ENCODE data around the gene WNT6.

The WNT6 gene

DNA sequence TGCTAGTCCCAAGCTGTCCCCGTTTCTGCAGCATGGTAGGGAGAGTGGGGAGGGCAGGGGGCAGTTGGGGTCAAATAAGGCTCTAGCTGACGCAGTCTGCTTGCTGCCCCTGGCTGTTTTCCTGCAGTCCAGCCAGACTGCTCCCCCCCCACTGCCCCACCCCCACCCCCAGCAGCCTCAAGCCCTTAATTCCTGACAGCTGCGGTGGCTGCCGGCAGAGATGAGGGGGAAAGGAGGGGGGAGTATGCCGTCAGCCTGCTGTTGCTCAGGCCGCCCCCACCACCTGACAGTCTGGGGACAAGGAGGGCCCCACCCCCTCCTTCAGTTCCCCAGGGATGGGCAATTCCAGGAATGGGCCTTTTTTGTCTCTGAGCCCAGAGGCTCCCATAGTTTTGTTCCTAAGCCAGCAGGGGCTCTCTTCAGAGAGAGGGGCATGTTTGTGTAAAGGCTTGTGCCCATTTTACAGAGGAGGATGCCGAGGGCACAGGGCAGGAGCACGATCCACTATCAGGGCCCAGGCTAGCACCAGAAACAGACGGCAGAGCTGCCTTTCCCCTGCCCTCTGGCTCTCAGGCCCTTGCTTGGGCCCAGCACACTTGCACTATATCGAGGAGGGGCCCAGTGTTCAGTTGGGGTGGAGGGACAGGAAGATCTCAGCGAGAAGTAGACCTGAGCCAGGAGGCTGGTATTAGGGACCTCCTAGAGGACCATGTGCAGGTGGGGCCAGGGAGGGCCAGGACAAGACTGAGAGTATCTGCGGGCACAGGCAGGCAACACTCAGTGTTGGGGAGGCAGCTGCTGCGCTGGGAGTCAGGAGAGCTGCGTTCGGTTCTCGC lies 19.5 kb downstream of the WNT6 start:
- DNase-seq = no peak

DNA sequence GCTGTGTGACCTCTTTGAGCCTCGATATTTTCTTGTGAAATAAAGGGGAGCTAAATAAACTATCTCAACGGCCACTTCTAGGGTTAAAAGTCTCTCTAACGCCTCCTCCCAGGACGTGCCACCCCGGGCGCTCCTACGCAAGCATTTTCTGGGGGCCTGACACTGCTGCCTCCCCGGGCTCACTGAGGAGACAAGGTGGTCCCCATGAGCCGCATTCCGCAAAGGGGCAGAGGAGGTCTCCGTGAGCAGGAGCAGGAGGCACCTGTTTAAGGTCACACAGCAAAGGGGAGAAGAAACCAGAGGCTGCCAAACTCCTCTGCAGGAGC lies 20.1 kb downstream of the WNT6 start:
- DNase-seq = no peak

DNA sequence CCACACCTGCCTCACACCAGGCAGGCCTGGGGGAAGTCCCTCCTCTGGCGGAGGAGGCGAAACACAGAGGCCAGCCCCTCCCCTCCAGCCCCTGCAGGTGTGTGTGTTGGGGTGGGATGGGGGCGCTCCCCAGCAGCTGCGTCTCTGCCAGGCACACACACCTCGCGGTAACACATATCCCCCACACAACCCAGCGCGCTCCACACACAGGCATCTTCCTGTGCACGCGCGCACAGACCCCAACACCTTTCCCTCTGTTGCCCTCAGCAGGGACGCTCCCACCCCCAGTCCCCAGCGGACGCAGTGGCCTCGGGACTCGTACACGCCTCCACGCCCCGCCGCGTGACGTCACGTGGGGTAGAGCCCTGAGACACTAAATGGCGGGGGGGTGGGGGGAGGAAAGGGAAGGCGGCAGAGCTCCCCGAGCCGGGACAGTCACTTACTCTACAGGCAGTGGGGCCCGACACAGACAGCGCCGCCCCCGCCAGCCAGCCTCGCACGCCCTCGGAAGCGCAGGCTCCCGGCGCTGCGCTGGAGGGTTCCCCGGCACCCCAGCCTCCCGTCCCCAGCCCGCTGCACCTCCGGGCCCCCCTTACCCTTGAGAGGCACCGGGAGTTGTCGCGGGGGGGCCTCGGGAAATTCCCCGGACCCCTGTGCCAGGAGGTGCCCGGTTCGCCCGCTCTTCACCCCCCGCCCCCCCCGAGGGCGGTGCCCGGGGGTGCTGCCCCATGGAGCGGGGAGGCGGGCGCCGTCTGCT lies 20.7 kb downstream of the WNT6 start, which contains the start of gene WNT10A:
TSS of gene WNT10A (plus strand) at position 751 of the 757 bp plus-strand sequence. CDS start 144 bp downstream, outside the sequence.
- peak; percentile 89 for DNase-seq

DNA sequence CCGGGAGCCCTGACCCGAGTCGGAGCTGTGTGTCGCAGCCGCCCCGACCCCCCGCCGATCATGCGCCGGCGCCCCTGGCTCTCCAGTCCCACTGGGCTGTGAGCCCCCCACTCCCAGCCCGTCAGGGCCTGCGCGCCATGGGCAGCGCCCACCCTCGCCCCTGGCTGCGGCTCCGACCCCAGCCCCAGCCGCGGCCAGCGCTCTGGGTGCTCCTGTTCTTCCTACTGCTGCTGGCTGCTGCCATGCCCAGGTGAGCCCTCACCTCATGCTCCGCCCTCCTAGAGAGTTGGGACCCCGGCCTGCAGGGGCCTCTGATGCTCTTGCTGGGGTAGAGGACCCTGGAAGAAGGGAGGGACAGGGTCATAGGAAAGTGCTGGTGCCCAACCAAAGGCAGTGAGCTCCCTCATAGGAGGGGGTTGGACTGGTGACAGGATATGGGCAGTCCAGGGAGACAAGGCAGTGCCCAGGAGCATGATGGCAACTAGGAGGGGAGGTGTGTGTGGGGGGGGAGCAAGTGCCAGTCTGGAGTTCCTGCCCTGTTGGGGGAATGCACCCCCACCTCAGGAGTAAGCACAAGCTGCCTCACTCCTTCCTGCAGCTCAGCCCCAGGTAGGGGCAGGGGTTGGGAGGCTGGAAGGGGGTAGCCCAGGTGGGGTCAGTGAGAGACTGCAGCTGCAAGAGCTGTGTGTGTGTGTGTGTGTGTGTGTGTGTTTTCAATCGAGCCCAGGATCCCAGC lies 21.4 kb downstream of the WNT6 start:
- DNase-seq = no peak

DNA sequence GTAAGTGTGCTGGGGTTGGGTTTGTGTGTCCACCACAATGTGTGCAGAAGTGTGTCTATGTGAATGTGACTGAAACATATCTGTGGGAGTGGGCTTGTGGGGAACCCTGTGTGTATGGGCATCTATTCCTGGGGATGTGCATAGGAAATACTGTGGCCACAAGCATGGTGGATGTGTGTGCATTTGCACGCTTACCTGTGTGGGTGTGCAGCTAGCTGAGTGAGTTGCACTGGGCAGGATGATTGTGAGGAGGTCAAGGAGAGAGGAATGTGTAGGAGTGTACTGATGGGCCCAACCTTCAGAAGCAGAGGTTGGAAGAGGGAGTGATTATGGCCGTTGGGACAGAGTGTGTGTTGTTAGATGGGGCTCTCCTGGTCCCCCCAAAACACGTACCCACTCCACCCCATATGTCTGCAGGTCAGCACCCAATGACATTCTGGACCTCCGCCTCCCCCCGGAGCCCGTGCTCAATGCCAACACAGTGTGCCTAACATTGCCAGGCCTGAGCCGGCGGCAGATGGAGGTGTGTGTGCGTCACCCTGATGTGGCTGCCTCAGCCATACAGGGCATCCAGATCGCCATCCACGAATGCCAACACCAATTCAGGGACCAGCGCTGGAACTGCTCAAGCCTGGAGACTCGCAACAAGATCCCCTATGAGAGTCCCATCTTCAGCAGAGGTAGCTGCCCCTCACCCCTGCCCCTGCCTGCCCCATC lies 22.3 kb downstream of the WNT6 start:
- no peak for DNase-seq

DNA sequence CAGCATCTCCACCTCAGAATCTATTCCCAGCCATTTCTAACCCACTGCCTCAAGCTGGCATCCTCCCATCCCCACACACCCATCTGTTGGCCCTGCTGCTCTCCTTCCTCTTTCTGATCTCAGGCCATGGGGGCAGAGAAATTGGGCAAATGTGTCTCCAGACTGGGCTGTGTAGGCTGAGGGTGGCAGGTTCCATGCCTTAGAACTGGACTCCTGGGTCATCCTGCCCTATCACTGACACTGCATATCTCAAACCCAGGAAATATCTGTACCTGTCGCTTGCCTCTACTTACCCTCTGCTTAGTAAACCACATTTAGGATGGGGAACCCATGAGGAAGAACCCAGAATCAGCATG lies 22.8 kb downstream of the WNT6 start:
- no peak for DNase-seq

DNA sequence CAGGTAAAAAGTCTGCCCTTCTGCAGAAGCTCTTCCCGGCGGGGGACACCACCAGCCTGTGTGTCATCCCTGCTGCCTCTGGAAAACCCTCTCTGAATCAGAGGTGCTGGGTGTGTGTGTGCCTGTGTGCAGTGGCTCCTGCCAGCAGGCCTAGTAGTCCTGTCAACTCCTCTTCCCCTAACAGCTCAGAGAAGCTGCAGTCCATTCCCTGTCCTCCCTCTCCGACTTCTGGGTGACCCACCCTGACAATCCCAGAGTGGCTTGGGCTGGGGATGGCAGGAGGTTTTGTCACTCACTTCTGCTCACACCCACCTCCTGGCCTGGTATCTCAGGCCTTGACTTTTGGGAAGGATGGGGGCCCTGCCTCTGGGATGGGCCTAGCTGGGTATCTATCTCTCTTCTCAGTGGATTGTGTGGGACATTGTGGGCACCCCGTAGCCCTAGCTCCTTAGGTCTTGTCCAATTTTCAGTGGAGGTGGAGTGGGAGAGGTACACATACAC lies 23.3 kb downstream of the WNT6 start:
- DNase-seq = no peak

DNA sequence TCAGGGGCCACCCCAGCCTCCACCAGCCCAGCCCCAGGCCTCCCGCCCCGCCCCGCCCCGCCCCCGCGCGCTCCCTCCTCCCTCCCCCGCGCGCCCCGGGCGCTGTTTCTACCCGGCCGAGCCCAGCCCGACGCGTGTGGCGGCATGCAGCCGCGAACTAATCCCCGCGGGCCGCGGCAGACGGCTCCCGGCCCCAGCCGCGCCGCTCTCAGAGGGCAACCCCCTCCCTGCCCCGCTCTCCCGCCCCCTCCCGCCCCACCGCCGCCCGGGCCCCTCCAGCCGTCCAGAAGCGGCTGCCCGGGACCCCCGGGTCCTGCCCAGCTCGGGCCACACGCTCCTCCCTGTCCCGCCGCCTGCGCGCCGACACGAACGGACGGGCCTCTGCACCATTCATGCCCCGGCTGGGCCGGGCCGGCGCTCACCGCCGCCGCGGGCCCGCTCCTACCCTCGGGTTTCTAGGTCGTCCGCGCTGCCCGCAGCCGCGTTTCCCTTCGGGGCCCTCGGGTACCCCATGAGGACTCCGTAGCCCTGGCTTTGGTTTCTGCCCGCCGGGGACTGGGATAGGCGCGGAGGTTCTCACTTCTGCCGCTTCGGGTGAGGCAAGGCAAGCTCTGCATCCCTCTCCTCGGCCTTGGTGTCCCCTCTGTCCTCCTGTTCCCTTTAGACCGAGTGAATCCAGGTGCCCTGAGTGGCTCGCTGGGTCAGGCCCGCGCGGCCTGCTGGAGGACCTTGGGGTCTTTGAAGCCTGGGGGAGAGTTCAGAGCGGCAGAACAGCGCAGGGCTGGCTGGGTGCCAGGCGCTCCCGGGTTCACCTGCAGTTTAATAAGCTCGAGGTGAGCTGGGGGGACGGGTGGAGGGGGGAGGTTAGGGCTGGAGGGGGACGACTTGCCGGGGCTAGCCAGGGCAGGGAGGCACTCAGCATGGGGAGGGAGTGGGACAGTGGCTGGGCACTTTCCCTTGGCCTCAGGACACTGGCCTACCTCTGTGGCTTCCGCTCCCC lies 24.2 kb downstream of the WNT6 start:
- no peak for DNase-seq

DNA sequence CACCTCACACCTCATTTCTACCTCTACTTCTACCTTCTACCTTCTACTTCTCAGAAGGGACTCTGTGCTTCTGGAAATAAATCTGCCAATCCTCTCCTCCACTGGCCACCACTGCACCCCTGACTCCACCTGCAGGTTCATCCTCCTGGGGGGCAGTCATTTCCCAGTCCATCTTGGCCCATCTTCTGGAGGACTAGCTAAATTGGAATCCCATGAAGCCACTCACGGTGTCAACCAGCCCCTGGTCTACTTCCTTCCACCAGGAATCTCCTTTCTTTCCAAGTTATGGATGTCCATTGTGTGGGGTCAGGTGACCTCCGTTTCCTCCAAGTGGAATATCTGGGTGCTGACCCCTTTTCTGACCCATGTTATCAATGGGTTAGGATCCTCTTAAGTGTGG lies 24.9 kb downstream of the WNT6 start:
- no peak for DNase-seq

DNA sequence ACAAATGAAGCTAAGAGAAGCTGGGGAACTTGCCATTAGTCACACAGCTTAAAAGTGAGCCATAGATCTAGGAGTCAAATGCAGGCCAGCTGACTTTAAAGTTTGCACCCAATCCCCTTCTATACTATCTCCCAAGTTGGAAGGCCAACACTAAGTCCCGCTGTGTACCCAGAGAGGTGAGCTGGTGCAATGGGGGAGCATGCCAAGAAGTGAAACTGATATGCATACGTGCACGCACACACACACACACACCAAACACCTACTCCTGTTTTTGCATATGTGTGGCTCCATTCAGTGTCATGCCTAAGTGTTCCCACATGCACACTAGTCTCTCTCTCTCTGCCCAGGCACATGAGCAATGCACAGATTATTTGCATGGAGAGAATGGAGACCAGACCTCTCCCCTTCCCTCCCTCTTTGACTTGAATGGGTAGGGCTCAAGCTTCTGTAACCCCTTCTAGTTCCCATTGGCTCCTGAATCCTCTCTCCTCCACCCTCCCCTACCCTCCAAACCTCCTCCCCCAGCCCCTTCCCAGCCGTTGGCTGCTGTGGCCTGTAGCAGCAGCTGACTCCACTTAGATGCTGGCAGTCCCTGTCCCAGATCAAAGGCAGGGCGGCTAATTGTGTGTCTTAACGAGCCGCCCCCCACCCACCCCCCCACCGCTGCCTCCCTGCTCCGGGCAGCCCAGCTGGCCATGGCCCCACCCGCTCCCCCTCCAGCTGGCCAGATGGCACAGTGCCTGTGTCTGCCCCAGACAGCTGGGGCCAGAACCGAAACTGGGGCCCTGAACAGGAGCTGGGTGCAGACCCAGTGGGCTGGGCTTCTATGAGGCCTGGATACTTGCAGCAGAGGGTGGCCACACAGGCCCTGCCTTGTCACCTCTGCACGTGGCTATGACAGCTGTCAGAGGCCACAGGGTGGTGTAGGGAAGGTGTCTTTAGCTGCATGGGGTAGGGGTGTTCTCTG lies 26.7 kb downstream of the WNT6 start:
- no peak for DNase-seq

DNA sequence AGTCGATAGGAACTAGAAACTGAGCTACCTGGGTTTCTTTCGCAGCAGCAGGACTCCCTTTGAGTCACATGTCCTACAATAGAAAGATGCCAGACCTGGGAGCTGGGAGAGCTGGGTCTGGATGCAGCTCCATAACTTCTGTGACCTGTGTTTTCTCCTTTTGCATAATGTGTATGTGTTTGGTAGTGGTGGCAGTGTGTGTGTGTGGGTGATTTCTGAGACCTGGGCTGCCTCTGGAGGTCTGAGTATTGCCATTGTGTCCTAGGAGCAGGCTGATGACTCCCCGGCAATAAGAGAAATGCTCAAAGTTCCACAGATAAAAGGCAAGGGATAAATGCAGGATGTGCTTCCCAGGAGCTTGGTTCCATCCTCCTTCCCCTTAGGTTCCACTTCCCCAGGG lies 27.5 kb downstream of the WNT6 start:
- DNase-seq = no peak

DNA sequence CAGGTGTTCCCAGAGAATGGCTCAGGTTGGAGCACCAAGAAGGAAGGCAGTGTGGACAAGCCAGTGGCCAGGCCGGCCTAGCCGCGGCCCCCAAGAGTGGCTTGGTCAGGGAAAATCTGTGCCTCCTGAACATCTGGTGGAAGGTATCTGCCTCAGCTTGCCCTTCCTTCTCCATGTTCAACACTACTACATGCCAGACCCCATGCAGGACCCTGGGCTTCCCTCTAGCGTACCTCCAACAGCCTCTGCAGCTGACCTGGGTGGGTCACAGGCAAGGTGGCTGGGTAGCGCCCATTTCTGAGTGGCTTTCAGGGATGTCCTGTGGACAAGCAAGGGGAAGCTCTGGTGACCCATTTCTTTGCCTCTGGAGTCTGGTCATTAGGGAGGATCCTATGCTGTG lies 28.7 kb downstream of the WNT6 start:
- DNase-seq = no peak

DNA sequence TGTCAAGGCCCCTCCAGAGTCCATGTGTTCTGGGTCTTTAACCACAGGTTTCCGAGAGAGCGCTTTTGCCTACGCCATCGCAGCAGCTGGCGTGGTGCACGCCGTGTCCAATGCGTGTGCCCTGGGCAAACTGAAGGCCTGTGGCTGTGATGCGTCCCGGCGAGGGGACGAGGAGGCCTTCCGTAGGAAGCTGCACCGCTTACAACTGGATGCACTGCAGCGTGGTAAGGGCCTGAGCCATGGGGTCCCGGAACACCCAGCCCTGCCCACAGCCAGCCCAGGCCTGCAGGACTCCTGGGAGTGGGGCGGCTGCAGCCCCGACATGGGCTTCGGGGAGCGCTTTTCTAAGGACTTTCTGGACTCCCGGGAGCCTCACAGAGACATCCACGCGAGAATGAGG lies 30.3 kb downstream of the WNT6 start:
- no peak for DNase-seq

DNA sequence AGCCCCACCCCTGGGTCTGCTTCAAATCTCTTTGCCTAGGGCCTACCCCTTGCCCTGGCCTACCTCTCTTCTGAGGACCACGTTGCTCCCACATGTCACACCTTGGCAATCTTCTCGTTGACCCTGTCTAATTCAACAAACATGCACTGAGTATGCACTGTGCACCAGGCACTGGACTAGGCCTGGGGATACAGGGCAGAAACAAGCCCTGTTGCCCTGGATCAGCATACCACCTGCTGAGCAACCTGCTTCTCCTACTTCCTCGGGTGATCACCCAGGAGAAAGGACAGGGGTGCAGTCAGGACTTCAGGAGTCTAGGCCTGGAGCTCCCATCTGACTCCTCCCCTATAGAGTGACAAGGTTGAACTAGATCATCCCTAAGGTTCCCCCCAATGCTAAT lies 30.8 kb downstream of the WNT6 start:
- no peak for DNase-seq

DNA sequence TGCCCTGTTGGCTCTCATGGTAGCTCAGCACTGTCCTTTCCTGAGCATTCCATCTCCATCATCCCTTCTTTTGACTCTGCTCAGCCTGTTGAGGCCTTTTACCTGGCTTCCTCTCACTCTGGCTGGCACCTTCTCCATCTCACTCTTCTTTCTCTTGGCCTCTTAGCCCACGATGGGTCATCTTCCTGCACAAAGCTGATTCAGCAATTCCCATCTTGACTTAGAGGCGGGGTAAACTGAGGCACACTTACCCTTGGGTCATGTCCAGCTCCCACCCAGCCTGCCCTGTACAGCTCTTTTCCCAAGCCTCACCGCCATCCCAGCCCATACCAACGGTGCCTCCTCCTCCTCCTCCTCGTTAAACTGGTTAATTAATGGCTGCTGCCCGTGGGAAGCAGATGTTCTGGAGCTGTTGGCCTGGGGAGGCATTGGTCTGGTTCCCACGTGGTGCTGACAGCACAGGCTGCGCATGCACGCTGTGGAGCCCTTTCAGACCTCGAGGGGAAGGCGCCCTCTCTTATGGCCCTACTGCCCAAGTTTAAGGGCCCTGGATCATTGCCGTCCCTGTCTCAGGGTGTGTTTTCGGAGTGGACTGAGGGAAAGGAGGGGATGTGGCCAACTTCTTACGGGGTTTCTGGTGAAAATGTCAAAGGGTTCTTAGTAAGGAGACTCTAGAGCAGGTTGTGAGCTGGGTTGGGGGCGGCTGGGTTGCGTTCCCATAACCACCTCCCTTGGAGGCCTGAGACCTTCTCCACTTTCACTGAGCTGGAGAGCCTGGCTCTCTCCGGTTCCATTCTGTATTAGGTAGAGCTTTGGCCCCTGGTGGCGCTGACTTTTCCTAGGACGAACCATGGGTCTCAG lies 31.9 kb downstream of the WNT6 start:
- DNase-seq = no peak

DNA sequence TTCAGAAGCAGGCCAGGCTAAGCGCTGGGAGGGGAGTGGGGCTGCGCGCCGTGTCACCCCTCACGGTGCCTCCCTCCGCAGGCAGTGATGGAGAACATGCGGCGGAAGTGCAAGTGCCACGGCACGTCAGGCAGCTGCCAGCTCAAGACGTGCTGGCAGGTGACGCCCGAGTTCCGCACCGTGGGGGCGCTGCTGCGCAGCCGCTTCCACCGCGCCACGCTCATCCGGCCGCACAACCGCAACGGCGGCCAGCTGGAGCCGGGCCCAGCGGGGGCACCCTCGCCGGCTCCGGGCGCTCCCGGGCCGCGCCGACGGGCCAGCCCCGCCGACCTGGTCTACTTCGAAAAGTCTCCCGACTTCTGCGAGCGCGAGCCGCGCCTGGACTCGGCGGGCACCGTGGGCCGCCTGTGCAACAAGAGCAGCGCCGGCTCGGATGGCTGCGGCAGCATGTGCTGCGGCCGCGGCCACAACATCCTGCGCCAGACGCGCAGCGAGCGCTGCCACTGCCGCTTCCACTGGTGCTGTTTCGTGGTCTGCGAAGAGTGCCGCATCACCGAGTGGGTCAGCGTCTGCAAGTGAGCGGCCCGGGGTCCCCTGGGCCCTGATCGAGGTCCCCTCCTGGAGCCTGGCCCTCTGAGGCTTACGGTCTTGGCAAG lies 33.2 kb downstream of the WNT6 start:
- DNase-seq = peak; percentile 83

DNA sequence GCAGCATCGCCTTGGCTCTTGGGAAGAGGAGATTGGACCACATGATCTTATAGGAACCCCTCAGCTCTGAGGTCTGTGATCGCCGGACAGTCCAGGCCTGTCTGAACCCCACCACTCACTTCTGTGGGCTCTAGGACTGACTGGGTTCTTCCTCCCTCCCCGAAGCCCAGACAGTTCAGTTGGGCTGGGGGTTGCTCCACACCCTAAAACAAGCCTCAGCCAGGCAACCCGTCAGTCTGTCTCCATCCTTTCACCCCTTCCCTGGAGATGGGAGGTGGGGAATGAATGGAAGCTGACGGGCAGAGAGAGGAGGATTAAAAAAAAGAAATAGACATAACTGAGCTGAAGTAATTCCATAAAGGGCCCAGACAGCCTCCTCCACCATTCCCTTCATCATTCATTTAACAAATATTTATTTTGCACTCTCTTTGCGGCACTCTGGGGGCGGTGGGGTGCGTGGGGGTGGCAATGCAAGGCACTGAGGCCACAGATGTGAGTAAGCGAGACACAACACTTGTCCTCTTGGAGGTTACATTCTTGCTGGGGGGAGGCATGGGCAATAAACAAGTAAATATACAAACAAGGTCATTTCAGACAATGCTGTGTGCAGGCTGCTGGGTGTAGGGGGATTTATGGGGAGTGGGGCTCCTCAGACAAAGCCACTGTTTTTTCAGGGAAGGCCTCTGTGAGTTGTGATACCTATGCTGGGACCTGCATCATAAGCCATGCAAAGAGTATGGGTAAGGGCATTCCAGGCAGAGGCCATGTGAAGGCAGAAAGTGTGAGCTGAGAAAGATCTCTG lies 33.9 kb downstream of the WNT6 start:
- no peak for DNase-seq
